SHP77 treated with DMSO at 0.1 percent for 48 hours (cell line): ENCODE data around the gene SLC25A22.

Source experiments
- DNase-seq: peaks from one replicate; lab custom pipeline; 2025; lab: John Stamatoyannopoulos, UW

SLC25A22 gene

DNA sequence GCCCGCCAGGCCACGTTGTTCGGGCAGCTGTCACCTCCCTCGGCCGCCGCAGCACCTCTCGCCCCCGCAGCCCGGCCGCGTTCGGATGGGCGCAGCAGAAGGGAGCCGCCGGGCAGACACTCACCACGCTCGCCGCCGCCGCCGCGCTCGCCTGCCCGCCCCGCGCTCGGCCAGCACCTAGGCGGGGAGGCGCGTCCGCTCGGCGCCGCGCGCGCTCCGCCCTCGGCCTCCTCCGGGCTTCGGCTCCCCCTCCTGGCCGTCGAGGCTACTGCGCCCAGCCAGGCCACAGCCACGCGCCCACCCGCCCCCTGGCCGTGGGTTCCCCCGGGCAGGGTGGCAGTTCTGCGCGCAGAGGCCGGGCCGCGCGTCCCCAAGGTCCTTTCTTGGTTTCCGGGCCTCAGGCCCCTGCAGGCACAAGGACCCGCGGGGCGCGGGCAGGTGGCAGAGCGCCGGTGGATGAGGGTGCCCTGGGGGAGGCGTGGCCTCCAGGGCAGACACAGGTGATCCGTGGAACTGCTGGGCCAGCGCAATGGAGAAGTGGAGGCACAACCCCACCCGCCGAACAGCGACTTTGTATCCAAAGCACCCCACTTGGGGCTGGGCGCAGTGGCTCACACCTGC lies at the start of gene SLC25A22:
SLC25A22 (minus strand) TSS at position 189 of the 621 bp plus-strand sequence. CDS start 3,275 bp downstream, outside the sequence.
- peak; percentile 6 for DNase-seq

DNA sequence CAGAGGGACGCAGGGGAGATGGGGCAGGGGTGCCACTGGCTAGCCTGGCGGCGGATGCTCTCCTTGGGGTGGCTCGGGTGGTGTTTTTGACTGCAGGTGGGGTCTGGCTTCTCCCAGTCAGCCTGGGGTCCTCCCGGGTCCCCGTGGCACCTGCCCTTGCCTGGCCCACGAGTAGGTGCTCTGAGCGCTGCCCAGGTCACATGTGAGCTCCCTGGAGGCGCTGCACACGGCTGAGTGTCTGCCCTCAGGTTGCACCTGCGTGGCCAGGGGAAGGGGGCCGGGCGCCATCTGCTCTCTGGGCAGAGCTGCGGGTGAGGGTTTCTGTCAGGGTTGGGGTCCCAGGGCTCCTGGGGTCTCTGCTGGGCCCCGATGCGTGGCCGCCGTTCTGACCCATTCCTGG lies 49.8 kb upstream of the SLC25A22 start:
- DNase-seq, result no peak

DNA sequence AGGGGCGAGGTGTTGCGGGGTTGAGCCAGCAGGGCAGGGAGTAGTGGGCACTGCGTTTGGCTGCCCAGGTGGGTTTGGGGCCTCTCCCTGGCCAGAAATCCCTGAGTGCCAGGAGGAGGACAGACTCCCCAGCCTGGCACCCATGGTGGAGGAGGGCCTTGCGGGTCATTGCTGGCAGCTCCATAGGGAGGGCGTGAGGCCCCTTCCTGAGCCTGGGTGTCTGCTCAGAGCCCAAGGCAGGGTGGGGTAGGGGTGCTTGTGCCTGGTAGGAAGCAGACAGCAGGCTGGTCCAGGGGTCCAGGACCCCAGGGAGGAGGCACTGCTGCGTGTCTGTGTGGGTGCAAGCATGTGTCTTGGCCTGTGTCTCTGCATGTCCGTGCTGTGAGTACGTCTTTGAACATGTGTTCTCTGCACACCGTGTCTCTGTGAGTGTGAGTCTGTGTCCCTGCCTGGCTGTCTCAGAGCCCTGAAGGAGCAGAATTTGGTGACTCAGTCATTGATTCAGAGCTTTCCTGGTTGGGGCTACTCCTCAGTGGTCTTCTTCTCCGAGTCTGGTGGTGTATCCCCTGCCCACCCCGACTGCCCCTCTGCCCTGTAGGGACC lies 48.5 kb upstream of the SLC25A22 start:
- no peak for DNase-seq

DNA sequence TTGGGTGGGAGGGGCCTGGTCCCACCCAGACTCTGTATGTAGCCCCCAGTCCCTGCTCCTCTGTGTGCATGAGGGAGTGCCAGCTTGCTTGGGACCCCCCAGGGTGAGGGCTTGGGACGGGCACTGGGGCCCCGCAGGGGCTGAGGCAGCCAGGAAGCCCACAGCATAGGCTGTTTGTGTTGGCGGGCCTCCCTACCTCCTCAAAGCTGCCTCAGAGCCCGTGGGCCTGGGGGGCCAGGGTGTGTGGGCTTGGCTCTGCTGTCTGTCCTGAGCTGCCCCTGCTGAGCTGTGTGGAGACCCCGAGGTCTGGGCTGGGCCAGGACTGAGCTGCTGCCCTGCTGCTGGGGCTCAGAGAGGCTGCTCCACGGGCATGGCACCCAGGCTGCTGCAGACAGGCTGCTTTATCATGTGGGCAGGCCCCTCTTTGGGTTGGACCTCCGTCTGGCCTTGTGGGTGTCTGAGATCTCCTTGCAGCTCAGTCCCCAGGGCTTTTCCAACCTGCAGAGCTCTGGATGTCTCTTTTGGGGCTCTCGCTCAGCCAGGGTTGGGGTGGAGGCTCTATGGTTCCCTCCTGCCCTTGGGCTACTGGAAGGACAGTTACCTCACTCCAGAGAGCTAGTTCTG lies 47.9 kb upstream of the SLC25A22 start:
- no peak for DNase-seq

DNA sequence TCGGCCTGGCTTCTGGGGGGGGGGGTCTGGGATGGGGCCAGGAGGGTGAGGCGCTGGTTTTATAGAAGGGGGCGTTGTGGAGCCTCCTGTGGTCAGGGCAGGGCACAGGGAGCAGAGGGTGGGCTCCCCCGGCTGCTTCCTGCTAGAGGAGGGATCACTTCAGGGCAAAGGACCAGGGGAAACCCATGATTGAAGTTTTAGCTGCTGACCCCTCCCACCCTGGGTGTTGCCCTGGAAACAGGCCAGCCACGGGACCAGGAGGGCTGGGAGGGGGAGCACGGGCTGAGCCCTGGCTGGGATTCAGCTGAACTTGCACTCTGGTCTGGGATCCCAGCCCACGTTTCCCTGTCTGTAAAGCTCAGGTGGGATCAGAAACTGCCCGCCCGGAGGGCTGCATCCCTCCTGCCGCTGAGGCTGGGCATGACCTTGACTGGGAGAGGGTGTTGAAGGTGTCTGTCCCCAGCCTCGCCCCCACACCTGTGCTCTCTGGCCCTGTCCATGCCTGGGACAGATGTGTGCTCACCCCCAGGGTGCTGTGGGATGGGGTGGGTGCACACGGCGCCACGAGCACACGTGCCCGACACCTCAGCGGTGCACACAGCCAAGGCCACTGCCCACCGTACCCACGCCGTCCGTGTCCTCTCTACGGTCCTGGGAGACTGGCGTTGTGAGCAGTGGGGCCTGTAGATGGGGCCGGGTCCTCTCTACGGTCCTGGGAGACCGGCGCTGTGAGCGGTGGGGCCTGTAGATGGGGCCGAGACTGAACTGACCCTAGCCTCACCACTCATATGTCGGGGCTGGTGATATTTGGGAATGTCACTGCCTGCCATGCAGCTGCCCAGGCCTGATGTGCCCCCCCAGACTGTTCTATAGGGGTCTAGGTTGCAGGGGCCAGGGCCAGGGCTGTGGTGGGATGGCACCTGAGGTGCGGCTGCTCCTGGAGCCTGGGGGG lies 46.9 kb upstream of the SLC25A22 start:
- no peak for DNase-seq

DNA sequence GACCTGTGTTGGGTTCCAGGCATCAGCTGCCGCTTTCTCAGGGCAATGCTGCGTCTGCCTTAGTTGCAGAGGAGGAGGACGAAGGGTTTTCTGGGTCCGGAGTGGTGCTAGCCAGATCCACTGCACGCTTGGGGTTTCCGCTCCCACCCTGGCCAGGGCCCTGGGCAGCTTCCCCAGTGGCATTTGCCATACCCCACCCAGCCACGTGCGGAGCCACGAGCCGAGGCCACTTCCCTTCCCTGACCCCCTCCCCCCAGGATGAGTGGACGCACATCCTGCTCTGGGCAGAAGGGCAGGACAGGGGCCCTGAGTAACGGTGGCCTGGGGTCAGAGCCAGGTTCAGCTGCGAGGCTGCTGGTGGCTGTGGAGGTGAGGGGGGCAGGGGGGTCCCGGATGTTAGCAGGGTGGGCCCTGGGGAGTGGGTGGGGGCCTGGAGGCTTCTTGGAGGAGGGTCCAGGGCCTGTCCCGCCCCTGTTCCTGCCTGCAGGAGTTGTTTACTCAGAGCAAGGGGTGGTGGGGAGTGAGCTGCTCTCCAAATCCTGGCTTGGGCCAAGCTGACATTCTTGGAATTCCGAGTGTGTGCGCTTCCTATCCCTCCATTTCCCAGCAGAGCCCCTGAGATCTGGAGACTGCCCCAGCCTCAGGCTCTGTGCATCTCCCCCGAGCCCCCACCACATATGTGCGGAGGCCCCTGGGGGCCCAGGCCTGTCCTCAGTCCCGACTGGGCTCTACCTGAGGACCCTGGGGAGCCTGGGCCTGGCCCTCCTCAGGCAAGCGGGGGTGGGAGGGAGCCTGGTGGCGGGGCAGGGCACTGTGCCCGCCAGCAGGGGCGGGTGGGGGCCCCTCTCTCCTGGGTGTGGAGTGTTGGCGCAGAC lies 46.0 kb upstream of the SLC25A22 start:
- no peak for DNase-seq

DNA sequence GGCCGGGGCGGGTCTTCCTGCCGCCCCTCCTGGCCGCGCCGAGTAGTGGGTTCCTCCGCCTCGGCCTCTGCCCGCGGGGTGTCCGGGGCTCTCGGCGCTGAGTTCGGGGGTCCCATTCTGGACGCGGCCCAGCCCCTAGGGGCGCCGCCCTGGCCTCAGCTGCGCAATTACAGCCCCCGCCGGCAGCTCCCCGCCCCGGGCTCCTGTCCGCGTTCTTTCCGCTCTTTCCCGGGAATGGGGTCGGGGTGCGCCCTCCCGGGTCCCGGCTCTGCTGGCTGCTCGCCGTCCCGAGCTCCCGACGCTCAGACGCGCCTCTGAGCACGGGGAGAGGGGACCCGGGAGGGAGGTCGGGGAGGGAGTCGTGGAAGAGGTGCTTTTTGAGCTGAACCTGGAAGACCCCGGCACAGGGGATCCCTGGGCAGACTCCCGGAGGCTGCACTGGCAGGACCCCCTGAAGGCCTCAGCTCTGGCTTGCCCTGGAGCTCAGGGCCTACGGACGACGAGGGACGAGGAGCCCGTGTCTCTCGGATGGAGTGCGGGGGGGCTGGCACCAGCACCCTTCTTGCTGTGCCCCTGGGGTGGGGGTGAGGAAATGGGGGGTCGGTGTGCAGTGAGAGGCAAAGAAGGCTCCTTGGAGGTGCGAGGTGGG lies 45.1 kb upstream of the SLC25A22 start:
- DNase-seq, result no peak

DNA sequence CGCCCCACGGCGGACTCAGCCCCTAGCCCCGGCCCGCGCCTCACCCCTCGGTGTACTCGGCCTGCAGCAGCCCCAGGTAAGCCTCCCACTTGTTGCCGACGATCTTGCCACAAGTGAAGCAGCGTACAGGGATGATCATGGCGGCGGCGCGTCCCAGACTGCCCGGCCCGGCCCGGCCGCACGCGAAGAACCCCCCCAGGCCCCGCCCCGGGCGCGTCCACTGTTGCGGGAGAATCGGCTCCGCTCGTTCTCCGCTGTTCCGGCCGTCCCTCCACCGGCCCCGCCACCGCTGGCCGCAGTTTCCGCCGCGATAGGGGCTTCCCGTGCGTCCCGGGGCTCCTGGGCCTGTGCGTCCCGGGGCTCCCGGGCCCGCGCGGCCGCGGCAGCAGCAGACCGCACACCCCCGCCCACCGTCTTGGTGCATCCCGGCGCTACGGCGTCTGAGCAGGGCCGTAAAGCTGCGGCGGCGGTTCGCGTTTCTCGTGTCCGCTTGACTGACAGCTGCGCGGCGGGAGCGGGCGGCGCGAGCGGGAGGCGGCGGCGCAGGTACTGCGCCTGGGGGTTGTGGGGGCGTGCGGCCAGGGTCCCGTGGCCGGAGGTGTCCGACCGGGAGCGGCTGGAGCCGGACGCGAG lies 44.4 kb upstream of the SLC25A22 start, which contains the start of the genes POLR2L and TSPAN4:
POLR2L (minus strand) TSS at position 160 of the 633 bp plus-strand sequence; CDS start at position 139, 21 bp downstream.
TSPAN4 (plus strand) TSS at position 483 of the 633 bp plus-strand sequence. CDS start 7,453 bp downstream, outside the sequence.
- no peak for DNase-seq

DNA sequence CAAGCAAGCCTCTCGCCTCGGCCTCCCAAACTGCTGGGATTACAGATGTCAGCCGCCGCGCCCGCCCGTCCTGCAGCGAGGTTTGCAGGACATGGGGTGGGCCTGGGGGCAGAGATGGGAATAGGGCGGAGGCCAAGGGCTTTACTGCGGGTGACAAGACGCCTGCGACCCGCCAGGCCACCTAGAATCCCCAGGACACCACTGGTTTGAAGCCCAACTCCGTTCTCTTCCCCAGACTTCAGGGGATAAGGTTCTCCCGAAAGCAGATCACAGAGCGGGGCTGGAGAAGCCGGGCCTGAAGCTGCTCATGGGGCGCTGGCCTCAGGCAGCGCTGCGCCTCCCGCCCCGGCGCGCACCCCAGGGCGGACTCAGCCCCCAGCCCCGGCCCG lies 43.9 kb upstream of the SLC25A22 start:
- DNase-seq, result no peak

DNA sequence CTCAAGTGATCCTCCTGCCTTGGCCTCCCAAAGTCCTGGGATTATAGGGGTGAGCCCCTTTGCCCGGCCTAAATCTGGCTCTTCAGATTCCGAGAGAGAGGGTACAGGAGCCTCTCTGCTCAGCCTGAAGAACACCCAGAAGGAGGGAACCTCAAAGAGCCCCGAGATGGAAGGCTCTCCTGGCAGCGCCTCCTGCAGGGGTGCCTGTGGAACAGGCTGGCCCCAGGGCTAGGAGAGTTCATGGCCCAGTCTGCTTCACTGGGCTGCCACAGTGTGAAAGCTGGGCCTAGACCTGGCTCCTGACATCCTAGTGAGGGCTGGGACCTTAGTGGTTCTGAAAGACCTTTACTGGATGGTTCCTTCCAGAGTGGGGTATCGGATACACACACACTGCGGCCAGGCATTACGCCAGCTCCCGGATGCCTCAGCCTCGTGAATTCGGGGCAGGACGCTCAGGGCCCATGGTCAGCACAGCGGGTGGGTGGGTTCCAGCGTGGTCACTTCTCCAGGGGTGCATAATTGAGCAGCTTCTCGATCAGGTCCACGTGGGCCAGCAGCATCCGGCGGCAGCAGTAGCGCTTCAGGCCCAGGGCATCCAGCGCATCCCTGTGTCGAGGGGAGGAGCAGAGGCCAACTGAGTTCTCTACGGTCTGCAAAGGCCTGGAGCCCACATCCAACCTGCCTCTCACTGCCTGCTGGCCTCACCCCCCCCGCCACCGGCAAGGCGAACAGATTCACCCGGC lies 42.0 kb upstream of the SLC25A22 start:
- DNase-seq, result no peak

DNA sequence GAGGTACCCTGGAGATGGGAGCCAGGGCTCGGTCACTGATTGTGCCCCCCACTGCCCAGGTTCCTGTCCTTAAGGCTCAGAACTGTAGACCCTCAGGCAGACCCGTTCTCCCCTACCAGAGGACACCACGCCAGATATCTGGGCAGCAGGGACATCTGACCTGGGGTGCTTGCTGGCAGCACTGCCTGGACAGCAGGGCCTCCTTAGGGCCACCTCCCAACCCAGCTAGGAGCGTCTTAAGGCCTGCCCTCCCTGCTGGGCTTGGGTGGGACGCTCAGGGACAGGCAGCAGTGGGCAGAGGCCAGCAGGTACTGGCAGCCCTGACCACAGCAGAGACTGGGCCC lies 41.2 kb upstream of the SLC25A22 start:
- DNase-seq, result no peak

DNA sequence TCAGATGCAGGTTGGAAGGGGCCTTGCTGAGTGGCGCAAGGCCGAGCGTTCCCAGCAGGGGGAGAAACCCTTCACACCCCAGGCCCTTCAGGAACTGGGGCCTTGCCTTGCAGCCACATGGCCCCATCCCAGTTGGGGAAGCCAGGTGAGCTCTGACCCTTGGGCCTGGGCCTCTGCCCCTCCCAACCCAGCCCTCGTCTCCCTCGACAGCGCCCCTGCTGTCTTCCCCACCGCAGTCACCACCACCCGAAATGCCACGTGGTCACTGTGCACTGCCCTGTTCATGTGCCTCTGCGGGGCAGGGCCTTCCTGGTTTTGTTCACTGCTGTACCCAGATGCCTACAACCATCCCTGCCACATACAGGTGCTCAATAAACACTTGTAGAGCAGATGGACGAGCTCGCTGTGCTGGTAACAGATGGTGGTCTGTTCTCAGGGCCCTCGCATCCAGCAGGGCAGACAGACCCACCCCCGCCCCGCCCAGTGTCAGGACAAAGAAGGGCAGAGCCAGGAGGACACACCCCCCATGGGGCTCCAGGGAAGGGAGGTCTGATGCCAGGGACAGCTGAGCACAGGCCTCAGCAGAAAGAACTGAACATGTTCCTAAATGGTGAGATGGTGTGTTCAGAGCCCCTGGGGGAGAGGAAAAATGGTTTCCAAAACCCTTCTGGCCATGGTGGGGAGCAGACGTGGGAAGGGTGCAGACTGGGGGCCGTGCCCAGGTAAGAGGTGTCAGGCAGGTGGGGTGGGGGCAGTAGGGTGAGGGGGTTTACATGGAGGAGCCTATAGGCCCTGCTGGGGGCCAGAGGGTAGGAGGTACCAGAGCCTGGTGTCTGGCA lies 40.6 kb upstream of the SLC25A22 start:
- DNase-seq, result no peak

DNA sequence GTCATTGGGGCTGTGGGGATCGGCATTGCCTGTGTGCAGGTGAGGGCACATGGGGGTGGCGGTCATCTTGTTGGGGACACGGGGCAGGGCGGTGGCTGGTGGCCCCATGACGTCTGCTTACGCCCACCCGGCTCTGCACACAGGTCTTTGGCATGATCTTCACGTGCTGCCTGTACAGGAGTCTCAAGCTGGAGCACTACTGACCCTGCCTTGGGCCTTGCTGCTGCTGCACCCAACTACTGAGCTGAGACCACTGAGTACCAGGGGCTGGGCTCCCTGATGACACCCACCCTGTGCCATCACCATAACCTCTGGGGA lies 39.9 kb upstream of the SLC25A22 start:
- no peak for DNase-seq

DNA sequence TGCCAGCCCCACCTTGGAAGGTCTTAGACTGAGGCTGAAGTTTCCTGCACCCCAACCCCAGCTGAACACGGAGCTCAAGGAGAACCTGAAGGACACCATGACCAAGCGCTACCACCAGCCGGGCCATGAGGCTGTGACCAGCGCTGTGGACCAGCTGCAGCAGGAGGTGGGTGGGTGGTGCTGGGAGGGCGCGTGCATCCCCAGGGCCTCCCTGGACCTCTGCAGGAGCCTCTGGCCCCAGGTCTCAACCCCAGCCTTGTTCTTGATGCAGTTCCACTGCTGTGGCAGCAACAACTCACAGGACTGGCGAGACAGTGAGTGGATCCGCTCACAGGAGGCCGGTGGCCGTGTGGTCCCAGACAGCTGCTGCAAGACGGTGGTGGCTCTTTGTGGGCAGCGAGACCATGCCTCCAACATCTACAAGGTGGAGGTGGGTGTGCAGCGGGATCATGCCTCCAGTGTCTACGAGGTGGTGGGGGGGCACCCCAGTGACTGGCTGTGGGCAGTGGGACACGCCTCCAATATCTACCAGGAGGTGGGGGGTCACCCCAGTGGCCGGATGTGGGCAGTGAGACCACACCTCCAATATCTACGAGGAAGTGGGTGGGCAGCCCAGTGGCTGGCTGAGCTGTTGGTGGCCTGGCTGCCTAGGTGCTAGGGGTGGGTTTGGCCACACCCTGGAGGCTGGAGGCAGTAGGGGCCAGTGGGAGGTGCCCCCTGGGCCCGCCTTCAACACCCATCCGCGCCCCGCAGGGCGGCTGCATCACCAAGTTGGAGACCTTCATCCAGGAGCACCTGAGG lies 39.3 kb upstream of the SLC25A22 start:
- DNase-seq, result no peak

DNA sequence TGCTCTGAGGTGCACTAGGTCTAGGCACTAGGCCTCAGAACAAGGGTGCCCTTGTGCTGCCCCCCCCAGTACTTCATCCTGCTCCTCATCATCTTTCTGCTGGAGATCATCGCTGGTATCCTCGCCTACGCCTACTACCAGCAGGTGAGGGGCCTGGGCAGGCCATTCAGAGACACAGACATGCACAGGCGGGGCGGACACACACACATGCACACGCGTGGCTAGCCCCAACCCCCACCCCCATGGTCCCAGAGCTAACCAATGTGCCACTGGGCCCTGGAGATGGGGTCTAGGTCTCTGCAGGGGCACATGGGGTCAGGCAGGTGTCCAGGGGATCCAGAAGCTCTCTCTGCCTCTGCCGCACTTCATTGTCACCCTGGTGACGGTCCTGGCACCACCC lies 38.6 kb upstream of the SLC25A22 start:
- no peak for DNase-seq

DNA sequence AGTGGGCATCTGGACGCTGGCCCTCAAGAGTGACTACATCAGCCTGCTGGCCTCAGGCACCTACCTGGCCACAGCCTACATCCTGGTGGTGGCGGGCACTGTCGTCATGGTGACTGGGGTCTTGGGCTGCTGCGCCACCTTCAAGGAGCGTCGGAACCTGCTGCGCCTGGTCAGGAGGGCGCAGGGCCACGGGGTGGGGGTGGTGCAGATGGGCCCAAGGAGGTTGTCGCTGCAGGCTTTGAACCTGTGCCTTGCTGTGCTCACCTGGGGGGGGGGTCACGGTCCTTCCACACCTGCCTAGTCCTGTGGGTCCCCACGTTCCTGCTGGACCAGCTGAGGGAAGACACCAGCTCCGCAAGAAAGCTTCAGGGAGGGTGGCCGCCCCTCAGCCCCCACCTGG lies 38.2 kb upstream of the SLC25A22 start:
- DNase-seq, result no peak

DNA sequence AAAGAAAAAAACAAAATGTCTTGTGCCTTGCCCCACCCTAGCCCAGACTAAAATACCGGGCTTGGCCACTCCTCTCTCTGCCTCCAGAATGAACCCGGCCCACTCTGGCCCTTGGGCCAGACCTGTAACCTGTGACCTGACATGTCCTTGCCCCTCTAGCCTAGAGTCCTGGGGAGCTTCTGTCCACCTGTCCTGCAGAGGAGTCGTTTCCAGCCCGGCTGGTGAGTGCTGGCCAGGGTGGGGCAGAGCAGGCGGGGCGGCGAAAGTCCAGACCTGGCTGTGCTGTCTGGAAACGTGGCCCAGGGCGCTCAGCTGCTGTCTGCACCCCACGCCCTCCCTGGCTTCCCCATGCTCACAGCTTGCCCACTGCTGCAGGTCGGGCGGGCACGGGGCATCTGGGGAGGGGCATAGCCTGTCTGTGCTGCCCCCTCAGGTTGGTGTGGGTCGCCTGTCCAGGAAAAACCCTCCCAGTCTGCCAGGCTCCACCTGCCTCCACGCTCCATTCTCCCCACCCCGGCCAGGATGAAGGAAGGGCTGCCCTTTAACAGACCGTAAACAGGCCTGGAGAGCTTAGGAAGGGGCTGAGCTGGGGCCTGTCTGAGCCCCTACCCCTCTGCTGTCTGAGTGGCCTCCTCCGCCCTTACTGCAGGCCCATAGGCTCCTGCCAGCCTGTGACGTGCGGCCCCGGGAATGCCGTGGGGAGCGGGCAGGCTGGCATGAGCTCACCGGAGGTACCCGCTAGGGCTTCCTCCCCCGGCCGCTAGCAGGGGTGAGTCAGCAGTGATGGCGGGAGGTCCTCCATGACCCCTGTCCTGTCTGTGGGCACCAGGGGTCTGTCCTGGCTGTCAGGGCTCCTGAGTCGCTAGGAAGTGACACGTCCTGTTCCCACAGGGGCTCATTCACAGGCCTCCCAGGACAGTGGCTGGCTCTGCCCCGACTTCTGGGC lies 36.6 kb upstream of the SLC25A22 start:
- no peak for DNase-seq
